ENCODE results near the gene PTPRU. TPM values are rescaled to one million over a fixed set of nuclear protein-coding genes. Genes with fewer than 3 reads are reported as not detected.

The PTPRU gene
- total RNA-seq, 1 experiment from 2014 or later, result 45.5 TPM

DNA sequence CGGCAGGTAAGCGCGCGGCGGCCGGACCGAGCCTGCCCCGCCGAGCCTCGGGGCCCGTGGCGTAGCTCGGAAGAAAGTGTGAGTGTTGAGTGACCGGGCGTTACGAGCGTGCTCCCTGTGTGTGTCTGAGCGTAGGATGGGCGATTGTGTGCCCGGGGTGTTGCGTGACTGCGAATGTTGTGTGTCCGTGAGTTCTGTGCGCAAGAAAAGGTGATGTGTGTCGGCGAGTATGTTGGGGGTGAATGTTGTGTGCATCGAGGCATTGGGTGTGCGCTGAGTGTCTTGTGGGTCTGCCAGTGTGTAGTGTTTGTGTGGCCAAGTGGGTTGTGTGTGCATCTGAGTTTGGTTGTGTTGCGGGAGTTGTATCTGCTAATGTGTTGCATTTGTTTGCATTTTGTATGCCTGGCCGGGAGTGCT lies 398 bp downstream of the PTPRU start:
- no peak for DNase-seq
- H3K14ac ChIP-seq (ENCODE audit: insufficient read depth, low read length), result peak overlapping the region; percentile 59
- no peak overlapping the region for H3K18ac ChIP-seq (ENCODE audit: insufficient read length, low read depth, low read length)
- peaks cover 11% of the 10 kb centered on the region; the same call in 1 of the 2 replicates for H3K4me1 ChIP-seq (ENCODE audit: insufficient read depth, low read length)
- peaks cover 14% of the 10 kb centered on the region for H3K23me2 ChIP-seq (ENCODE audit: insufficient read length, low read depth, low read length, poor library complexity, severe bottlenecking)
- peaks cover 52% of the 10 kb centered on the region for H3K27me3 Mint-ChIP-seq (ENCODE audit: low read depth)
- TF ChIP-seq, protein P1, sequence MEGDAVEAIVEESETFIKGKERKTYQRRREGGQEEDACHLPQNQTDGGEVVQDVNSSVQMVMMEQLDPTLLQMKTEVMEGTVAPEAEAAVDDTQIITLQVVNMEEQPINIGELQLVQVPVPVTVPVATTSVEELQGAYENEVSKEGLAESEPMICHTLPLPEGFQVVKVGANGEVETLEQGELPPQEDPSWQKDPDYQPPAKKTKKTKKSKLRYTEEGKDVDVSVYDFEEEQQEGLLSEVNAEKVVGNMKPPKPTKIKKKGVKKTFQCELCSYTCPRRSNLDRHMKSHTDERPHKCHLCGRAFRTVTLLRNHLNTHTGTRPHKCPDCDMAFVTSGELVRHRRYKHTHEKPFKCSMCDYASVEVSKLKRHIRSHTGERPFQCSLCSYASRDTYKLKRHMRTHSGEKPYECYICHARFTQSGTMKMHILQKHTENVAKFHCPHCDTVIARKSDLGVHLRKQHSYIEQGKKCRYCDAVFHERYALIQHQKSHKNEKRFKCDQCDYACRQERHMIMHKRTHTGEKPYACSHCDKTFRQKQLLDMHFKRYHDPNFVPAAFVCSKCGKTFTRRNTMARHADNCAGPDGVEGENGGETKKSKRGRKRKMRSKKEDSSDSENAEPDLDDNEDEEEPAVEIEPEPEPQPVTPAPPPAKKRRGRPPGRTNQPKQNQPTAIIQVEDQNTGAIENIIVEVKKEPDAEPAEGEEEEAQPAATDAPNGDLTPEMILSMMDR (conservative IDR thresholded peaks at IDR 0.05), result no peak
- H2BK12ac ChIP-seq (ENCODE audit: insufficient read length, low read depth, low read length), result no peak overlapping the region
- H2BK5ac ChIP-seq (ENCODE audit: insufficient read length, low read length), result no peak overlapping the region
- H4K20me1 ChIP-seq (ENCODE audit: control insufficient read depth, insufficient read depth, insufficient read length), result no peaks in the 10 kb centered on the region
- no peaks in the 10 kb centered on the region for H3K79me1 ChIP-seq (ENCODE audit: insufficient read depth, low read depth, low read length, poor library complexity, severe bottlenecking)
- H2BK15ac ChIP-seq (ENCODE audit: low read depth, low read length), result no peak overlapping the region
- H4K5ac ChIP-seq (ENCODE audit: insufficient read length, low read depth, low read length), result no peak overlapping the region
- H4K91ac ChIP-seq (ENCODE audit: insufficient read length, low read depth, low read length), result no peak overlapping the region
- H3K36me3 Mint-ChIP-seq (ENCODE audit: insufficient read depth in 1 of 3, low read depth in 3 of 3), result peaks cover 0 to 5% (median 0%) of the 10 kb centered on the region in 3 experiments; a peak in 2 of 7 replicates
- H3K27ac Mint-ChIP-seq, result no peak overlapping the region; a peak in 1 of 7 replicates
- no peaks in the 10 kb centered on the region for H3K9me3 ChIP-seq (ENCODE audit: control insufficient read depth, low read depth, low read length)
- no peak overlapping the region for H4K8ac ChIP-seq (replicated peaks; ENCODE audit: insufficient read length, low read depth, low read length)
- peaks cover 15% of the 10 kb centered on the region; the same call in 1 of the 2 replicates for H3K27me3 ChIP-seq (ENCODE audit: insufficient read depth, low read length)
- no peak overlapping the region for H3K4ac ChIP-seq (ENCODE audit: low read depth, low read length)
- H2AK5ac ChIP-seq (ENCODE audit: insufficient read length, low read length), result no peak overlapping the region
- H2AFZ ChIP-seq (ENCODE audit: low read length), result no peak overlapping the region
- H3K56ac ChIP-seq (ENCODE audit: insufficient read length, low read depth, low read length), result no peak overlapping the region
- H3K79me2 ChIP-seq (ENCODE audit: insufficient read depth, low read length), result no peaks in the 10 kb centered on the region
- no peak overlapping the region for H2BK120ac ChIP-seq (ENCODE audit: low read depth, low read length, poor library complexity, severe bottlenecking)
- no CpG with 5 or more reads among the region's 30 CpGs for WGBS (ENCODE audit: extremely low coverage, insufficient read length, low lambda C conversion rate)
- no peak overlapping the region for H2BK20ac ChIP-seq (ENCODE audit: low read depth, low read length, poor library complexity, severe bottlenecking)
- no peak overlapping the region for H3K27ac ChIP-seq (ENCODE audit: insufficient read length, low read depth, low read length)
- peak overlapping the region; percentile 71 for H3K4me2 ChIP-seq (ENCODE audit: insufficient read depth, insufficient read length, low read length)
- no peak overlapping the region for H3T11ph ChIP-seq (ENCODE audit: low read length)
- H3K23ac ChIP-seq (ENCODE audit: insufficient read length, low read depth, low read length), result no peak overlapping the region
- H3K9me3 Mint-ChIP-seq, result peaks cover 3 to 6% of the 10 kb centered on the region in 2 experiments; a peak in 4 of 5 replicates
- peak overlapping the region; percentile 78 to 90 for H3K4me3 Mint-ChIP-seq
- H3K9ac ChIP-seq (ENCODE audit: extremely low read depth, insufficient read length, low read length), result peak overlapping the region; percentile 14
- H3K4me1 Mint-ChIP-seq, result peaks cover 35 to 39% of the 10 kb centered on the region in 2 experiments

Measured in H9 (cell line).